ENCODE measurements around the gene SCAMP2.

SCAMP2 gene

DNA sequence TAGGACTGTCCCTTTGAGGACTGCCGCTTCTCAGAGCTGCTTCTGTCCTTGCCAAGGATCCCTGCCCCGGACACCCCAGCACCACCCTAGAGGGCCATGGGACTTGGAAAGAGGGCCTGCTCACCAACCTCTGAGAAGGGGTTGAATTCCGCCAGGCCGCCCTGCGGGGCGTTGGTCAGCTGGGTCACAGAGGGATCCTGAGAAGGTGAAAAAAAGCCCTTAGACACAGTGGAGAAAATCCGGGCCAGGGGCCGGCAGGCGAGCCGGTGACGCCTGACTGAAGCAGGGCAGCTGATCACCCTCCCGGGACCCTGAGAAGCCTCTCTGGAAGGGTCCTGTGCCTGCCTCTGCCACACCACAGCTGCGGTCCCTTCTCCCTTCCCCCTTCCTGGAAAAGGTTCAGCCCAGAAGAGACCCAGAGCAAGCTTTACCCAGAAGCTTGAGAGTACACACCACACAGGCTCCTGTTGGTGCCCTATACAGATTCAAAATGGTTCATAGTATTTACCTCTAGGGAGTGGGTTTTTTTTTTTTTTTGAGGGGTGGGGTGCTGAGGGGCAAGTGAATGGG is 18.6 kb downstream of the SCAMP2 start:
- H3K9ac ChIP-seq (ENCODE audit: low read length): peak overlapping the region; percentile 68
- H3K4me3 ChIP-seq (ENCODE audit: low read length): peak overlapping the region; percentile 31
- no peaks in the 10 kb centered on the region for H3K9me3 ChIP-seq (ENCODE audit: insufficient read depth, low read length)
- no peak overlapping the region for H2AFZ ChIP-seq (ENCODE audit: low read depth, low read length)
- H3K27ac ChIP-seq (ENCODE audit: low read length): peak overlapping the region; percentile 83
- H4K20me1 ChIP-seq (ENCODE audit: insufficient read depth, low read length): no peaks in the 10 kb centered on the region
- peaks cover 72% of the 10 kb centered on the region for H3K79me2 ChIP-seq (ENCODE audit: low read length)
- H3K27me3 ChIP-seq (ENCODE audit: low read depth, low read length): no peaks in the 10 kb centered on the region
- peaks cover 73% of the 10 kb centered on the region for H3K4me1 ChIP-seq (ENCODE audit: low read length)
- H3K4me2 ChIP-seq (ENCODE audit: low read length): peak overlapping the region; percentile 63
- no peak for TF ChIP-seq EZH2phosphoT487 (IDR thresholded peaks at IDR 0.05; ENCODE audit: low read depth)
- TF ChIP-seq, protein P1, sequence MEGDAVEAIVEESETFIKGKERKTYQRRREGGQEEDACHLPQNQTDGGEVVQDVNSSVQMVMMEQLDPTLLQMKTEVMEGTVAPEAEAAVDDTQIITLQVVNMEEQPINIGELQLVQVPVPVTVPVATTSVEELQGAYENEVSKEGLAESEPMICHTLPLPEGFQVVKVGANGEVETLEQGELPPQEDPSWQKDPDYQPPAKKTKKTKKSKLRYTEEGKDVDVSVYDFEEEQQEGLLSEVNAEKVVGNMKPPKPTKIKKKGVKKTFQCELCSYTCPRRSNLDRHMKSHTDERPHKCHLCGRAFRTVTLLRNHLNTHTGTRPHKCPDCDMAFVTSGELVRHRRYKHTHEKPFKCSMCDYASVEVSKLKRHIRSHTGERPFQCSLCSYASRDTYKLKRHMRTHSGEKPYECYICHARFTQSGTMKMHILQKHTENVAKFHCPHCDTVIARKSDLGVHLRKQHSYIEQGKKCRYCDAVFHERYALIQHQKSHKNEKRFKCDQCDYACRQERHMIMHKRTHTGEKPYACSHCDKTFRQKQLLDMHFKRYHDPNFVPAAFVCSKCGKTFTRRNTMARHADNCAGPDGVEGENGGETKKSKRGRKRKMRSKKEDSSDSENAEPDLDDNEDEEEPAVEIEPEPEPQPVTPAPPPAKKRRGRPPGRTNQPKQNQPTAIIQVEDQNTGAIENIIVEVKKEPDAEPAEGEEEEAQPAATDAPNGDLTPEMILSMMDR (IDR thresholded peaks at IDR 0.05; ENCODE audit: low read depth, low read length): no peak
- H3K36me3 ChIP-seq (replicated peaks; ENCODE audit: low read depth, low read length): peaks cover 46% of the 10 kb centered on the region

GRCh38 chr15:74851960-74852359 is 21.2 kb downstream of the SCAMP2 start:
- Histone ChIP-seq H3K27ac (ENCODE audit: low read length) (0 out of 2 replicates have a peak overlapping the region, but pooled peaks have one; percentile 83), H3K79me2 (ENCODE audit: low read length) (peaks cover 46% of the 10 kb centered on the region), H2AFZ (ENCODE audit: low read depth, low read length) (no peak overlapping the region), H3K9ac (ENCODE audit: low read length) (no peak overlapping the region), H3K4me3 (ENCODE audit: low read length) (no peak overlapping the region), H3K27me3 (ENCODE audit: low read depth, low read length) (no peaks in the 10 kb centered on the region), H3K36me3 (replicated peaks; ENCODE audit: low read depth, low read length) (peaks cover 60% of the 10 kb centered on the region), H3K9me3 (ENCODE audit: insufficient read depth, low read length) (no peaks in the 10 kb centered on the region), H3K4me2 (ENCODE audit: low read length) (no peak overlapping the region), H4K20me1 (ENCODE audit: insufficient read depth, low read length) (no peaks in the 10 kb centered on the region), H3K4me1 (ENCODE audit: low read length) (peaks cover 48% of the 10 kb centered on the region)
- TF ChIP-seq EZH2phosphoT487 (IDR thresholded peaks at IDR 0.05; ENCODE audit: low read depth): no peak
- TF ChIP-seq, protein P1 (IDR thresholded peaks at IDR 0.05; ENCODE audit: low read depth, low read length): no peak

GRCh38 chr15:74850393-74850792 is 22.8 kb downstream of the SCAMP2 start:
- peaks cover 60% of the 10 kb centered on the region for H3K36me3 ChIP-seq (replicated peaks; ENCODE audit: low read depth, low read length)
- no peak overlapping the region for H3K9ac ChIP-seq (ENCODE audit: low read length)
- H3K9me3 ChIP-seq (ENCODE audit: insufficient read depth, low read length): no peaks in the 10 kb centered on the region
- H2AFZ ChIP-seq (ENCODE audit: low read depth, low read length): no peak overlapping the region
- no peak overlapping the region for H3K4me2 ChIP-seq (ENCODE audit: low read length)
- no peaks in the 10 kb centered on the region for H4K20me1 ChIP-seq (ENCODE audit: insufficient read depth, low read length)
- peaks cover 31% of the 10 kb centered on the region for H3K79me2 ChIP-seq (ENCODE audit: low read length)
- no peaks in the 10 kb centered on the region for H3K27me3 ChIP-seq (ENCODE audit: low read depth, low read length)
- H3K4me1 ChIP-seq (ENCODE audit: low read length): peaks cover 35% of the 10 kb centered on the region
- no peak for TF ChIP-seq EZH2phosphoT487 (IDR thresholded peaks at IDR 0.05; ENCODE audit: low read depth)
- TF ChIP-seq, protein P1 (IDR thresholded peaks at IDR 0.05; ENCODE audit: low read depth, low read length): no peak
- no peak overlapping the region for H3K4me3 ChIP-seq (ENCODE audit: low read length)
- no peak overlapping the region for H3K27ac ChIP-seq (ENCODE audit: low read length)

DNA sequence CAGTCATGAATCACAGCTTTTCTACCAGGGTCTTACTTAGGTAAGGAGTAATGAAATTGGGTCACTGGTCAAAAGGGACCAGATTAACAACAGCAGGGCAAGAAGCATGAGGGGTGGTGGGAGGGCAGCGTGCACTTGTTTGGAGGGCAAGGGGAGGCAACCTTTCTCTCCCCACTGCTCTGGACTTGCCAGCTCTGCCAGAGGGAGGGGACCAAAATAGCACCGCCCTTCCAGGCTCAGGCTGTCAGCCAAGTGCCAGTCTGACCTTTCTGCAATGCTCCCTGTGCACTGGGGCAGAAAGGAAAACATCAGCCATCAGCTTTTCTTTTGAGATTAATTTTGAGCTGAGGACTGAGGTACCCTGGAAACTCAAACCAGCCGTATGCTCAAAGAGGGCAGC is 25.7 kb downstream of the SCAMP2 start:
- no peaks in the 10 kb centered on the region for H3K27me3 ChIP-seq (ENCODE audit: low read depth, low read length)
- H3K4me2 ChIP-seq (ENCODE audit: low read length): no peak overlapping the region
- no peak overlapping the region for H3K27ac ChIP-seq (ENCODE audit: low read length)
- no peak overlapping the region for H3K9ac ChIP-seq (ENCODE audit: low read length)
- TF ChIP-seq, protein P1 (IDR thresholded peaks at IDR 0.05; ENCODE audit: low read depth, low read length): no peak
- peaks cover 29% of the 10 kb centered on the region for H3K4me1 ChIP-seq (ENCODE audit: low read length)
- H2AFZ ChIP-seq (ENCODE audit: low read depth, low read length): no peak overlapping the region
- H3K36me3 ChIP-seq (replicated peaks; ENCODE audit: low read depth, low read length): peaks cover 62% of the 10 kb centered on the region
- H3K9me3 ChIP-seq (ENCODE audit: insufficient read depth, low read length): no peaks in the 10 kb centered on the region
- H3K79me2 ChIP-seq (ENCODE audit: low read length): peaks cover 13% of the 10 kb centered on the region
- H4K20me1 ChIP-seq (ENCODE audit: insufficient read depth, low read length): no peaks in the 10 kb centered on the region
- H3K4me3 ChIP-seq (ENCODE audit: low read length): no peak overlapping the region
